AG04450 (cell line): Measurements from ENCODE around the gene NR2C2. TPM values are rescaled to one million over a fixed set of nuclear protein-coding genes. Genes with fewer than 3 reads are reported as not detected.

ENCODE experiments used
- CTCF ChIA-PET: fragments of 300-600, 350-600 bp; formaldehyde crosslinking; extraction: SDS; loops from one replicate; lab custom pipeline; 2022; ENCODE audit warnings: antibody characterized with exemption, inconsistent platforms; lab: Charles Lee
- POLR2A ChIA-PET: fragments of 350-600 bp; formaldehyde crosslinking; extraction: SDS; loops from one replicate; lab custom pipeline; 2021; ENCODE audit warnings: antibody characterized with exemption, inconsistent platforms; lab: Yijun Ruan, JAX
- DNase-seq: peaks from one replicate; pipeline ENCODE4 v3.0.0-alpha.2; 2011; ENCODE audit warnings: low read depth, low spot score
- H3K27ac ChIP-seq: one replicate; pipeline ENCODE4 v1.5.1; 2012; ENCODE audit warnings: low read depth, low read length, control low read depth
- H3K27me3 ChIP-seq: one replicate; pipeline ENCODE4 v1.6.0; 2012; ENCODE audit warnings: low read length; ENCODE audit not compliant: control insufficient read depth, insufficient read depth
- H3K4me3 ChIP-seq: 2 replicates; pipeline ENCODE4 v1.5.1; 2011; ENCODE audit warnings: mild to moderate bottlenecking, low read depth, low read length, control low read depth
- H3K9me3 ChIP-seq: 2 replicates; pipeline ENCODE4 v1.5.1; 2012; ENCODE audit warnings: low read length; ENCODE audit not compliant: control insufficient read depth, insufficient read depth
- CTCF ChIP-seq: IDR thresholded peaks from 2 replicates; pipeline ENCODE4 v1.5.1; 2011; ENCODE audit warnings: low read depth, low read length, control low read depth, inconsistent platforms
- polyA plus RNA-seq: library from polyadenylated mRNA; depleted of rRNA; stranded (reverse); fragments of >200 nt; gene quantifications from 2 replicates; pipeline ENCODE4 v1.2.3, GENCODE V29; 2011

The NR2C2 gene
- polyA plus RNA-seq, 1 experiment: 16.1 TPM

DNA sequence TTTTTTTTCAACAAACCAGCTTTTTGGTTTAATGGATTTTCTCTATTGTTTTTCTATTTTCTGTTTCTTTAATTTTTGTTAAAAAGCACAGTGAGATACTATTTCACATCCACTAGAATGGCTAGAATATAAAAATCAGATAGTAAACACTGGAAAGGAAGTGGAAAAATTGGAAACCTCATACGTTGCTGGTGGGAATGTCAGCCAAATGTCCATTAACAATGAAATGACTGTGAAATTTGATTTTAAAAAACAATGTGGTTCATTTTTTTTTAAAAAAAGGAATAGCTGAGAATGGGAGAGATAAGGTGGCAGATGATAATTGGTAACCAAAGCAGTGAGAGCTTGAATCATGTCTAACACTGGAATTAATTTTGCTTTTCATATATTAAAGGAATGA lies 19.9 kb downstream of the NR2C2 start:
- H3K4me3 ChIP-seq: no peak overlapping the region
- TF ChIP-seq CTCF: no peak
- no peak for DNase-seq
- ChIA-PET POLR2A (no interaction called here), CTCF (interaction anchor here (1.4 kb wide), 1 partner anchor 41 kb away, joined by 4 read pairs; no protein-coding TSS in a partner anchor)
- H3K27ac ChIP-seq: no peak overlapping the region
- H3K27me3 ChIP-seq: no peaks in the 10 kb centered on the region
- H3K9me3 ChIP-seq: no peaks in the 10 kb centered on the region

DNA sequence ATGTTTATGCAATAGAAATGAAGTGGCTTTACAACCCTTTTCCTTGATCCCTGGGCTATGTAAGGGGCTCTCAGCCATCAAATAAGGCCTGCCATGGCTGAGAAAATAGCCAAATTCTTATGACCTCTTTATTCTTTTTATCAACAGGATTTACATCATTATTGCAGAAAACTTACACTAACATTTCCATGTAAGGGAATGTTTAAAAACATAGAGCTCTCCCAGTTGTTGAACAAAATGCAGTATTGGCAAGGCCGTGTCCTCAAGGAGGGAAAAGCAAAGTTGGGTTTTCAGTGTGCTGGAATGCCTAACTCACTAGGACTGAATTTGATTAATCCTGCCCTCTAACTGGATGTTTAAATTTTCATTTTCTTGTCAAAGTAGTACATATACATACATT lies 22.3 kb downstream of the NR2C2 start:
- H3K9me3 ChIP-seq: no peaks in the 10 kb centered on the region
- POLR2A ChIA-PET: no interaction called here
- H3K4me3 ChIP-seq: no peak overlapping the region
- H3K27ac ChIP-seq: no peak overlapping the region
- CTCF ChIA-PET: no interaction called here
- no peak for TF ChIP-seq CTCF
- no peaks in the 10 kb centered on the region for H3K27me3 ChIP-seq
- DNase-seq: no peak

DNA sequence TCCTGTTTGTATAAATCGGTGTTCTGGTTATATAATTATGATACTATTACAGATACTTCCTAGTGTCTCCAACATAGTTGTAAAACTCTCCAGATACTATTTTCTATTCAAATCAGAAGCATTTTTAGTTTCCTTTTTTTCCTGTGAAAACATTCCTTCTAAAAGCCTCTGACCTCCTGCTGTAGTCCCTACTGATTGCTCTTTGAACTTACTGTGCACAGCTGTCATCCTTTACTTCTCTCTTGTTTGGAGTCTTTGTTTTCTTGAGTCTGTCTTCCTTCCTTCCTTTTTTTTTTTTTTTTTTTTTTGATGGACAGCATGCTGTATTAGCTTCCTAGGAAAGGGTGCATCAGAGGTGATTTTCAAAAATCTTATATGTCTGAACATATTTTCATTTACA lies 28.9 kb downstream of the NR2C2 start:
- Histone ChIP-seq H3K27ac (no peak overlapping the region), H3K27me3 (no peaks in the 10 kb centered on the region), H3K9me3 (no peaks in the 10 kb centered on the region), H3K4me3 (no peak overlapping the region)
- DNase-seq: no peak
- POLR2A ChIA-PET: no interaction called here
- no peak for TF ChIP-seq CTCF
- CTCF ChIA-PET: interaction anchor here (0.6 kb wide), 1 partner anchor 353 kb away, joined by 3 read pairs; no protein-coding TSS in a partner anchor

GRCh38 chr3:14980689-14981088 lies 33.3 kb downstream of the NR2C2 start:
- DNase-seq: no peak
- H3K27me3 ChIP-seq: no peaks in the 10 kb centered on the region
- ChIA-PET CTCF (interaction anchor here (0.5 to 0.6 kb wide), 2 partner anchors 42 to 367 kb away, joined by 4 to 6 read pairs; no protein-coding TSS in a partner anchor), POLR2A (no interaction called here)
- no peak overlapping the region for H3K27ac ChIP-seq
- no peak for TF ChIP-seq CTCF
- no peaks in the 10 kb centered on the region for H3K9me3 ChIP-seq
- H3K4me3 ChIP-seq: no peak overlapping the region

GRCh38 chr3:14984581-14985113 lies 37.3 kb downstream of the NR2C2 start:
- Histone ChIP-seq H3K27ac (no peak overlapping the region), H3K4me3 (no peak overlapping the region), H3K27me3 (no peaks in the 10 kb centered on the region), H3K9me3 (no peaks in the 10 kb centered on the region)
- ChIA-PET CTCF (interaction anchor here (1.9 kb wide), 1 partner anchor 61 kb away, joined by 4 read pairs; no protein-coding TSS in a partner anchor), POLR2A (interaction anchor here (0.6 kb wide), 1 partner anchor 45 kb away, joined by 6 read pairs; no protein-coding TSS in a partner anchor)
- no peak for DNase-seq
- TF ChIP-seq CTCF: no peak
